ENCODE measurements around the gene KSR2. TPM values are rescaled to one million over a fixed set of nuclear protein-coding genes. Genes with fewer than 3 reads are reported as not detected.
"Not testable (repeated sequence)": the region's sequence is repeated elsewhere in the genome, so short reads cannot be mapped to it uniquely, and the experiment has no call there.

Gene KSR2
- total RNA-seq, 3 donors from 2014 or later, result 0.05 to 0.08 (median 0.05) TPM

- no peak for ATAC-seq
- no peaks in the 10 kb centered on the region for H3K4me1 Mint-ChIP-seq (ENCODE audit: low read depth)
- H3K27me3 Mint-ChIP-seq (ENCODE audit: low read depth), result peaks cover 3% of the 10 kb centered on the region
- H3K36me3 Mint-ChIP-seq (ENCODE audit: insufficient read depth), result no peaks in the 10 kb centered on the region
- no peak overlapping the region for H3K4me3 Mint-ChIP-seq
- no peak for DNase-seq
- H3K9me3 Mint-ChIP-seq, result no peaks in the 10 kb centered on the region
Measured at GRCh38 chr12:117821480-117822175, 147.2 kb downstream of the KSR2 start.

GRCh38 chr12:117820216-117820907 is 148.4 kb downstream of the KSR2 start:
- Mint-ChIP-seq H3K4me1 (ENCODE audit: low read depth) (no peaks in the 10 kb centered on the region), H3K36me3 (ENCODE audit: insufficient read depth) (no peaks in the 10 kb centered on the region), H3K27me3 (ENCODE audit: low read depth) (peaks cover 3% of the 10 kb centered on the region), H3K4me3 (no peak overlapping the region), H3K9me3 (no peaks in the 10 kb centered on the region)
- ATAC-seq (no peak), DNase-seq (no peak)

GRCh38 chr12:117819160-117819559 is 149.6 kb downstream of the KSR2 start:
- ATAC-seq, result no peak
- H3K4me3 Mint-ChIP-seq, result no peak overlapping the region
- DNase-seq, result no peak

GRCh38 chr12:117818400-117818799 is 150.4 kb downstream of the KSR2 start:
- no peaks in the 10 kb centered on the region for H3K4me1 Mint-ChIP-seq (ENCODE audit: low read depth)
- no peak overlapping the region for H3K4me3 Mint-ChIP-seq
- ATAC-seq (no peak), DNase-seq (no peak)
- no peaks in the 10 kb centered on the region for H3K36me3 Mint-ChIP-seq (ENCODE audit: insufficient read depth)
- H3K9me3 Mint-ChIP-seq, result no peaks in the 10 kb centered on the region
- H3K27me3 Mint-ChIP-seq (ENCODE audit: low read depth), result peaks cover 3% of the 10 kb centered on the region

More at GRCh38 chr12:117819160-117819559, 149.6 kb downstream of the KSR2 start:
- H3K27me3 Mint-ChIP-seq (ENCODE audit: low read depth), result peaks cover 3% of the 10 kb centered on the region
- H3K4me1 Mint-ChIP-seq (ENCODE audit: low read depth), result no peaks in the 10 kb centered on the region
- no peaks in the 10 kb centered on the region for H3K9me3 Mint-ChIP-seq
- no peaks in the 10 kb centered on the region for H3K36me3 Mint-ChIP-seq (ENCODE audit: insufficient read depth)

- ATAC-seq, result no peak
- no peaks in the 10 kb centered on the region for H3K36me3 Mint-ChIP-seq (ENCODE audit: insufficient read depth)
Measured at GRCh38 chr12:117809509-117809908, 159.3 kb downstream of the KSR2 start.

GRCh38 chr12:117807946-117808345 is 160.8 kb downstream of the KSR2 start:
- no peak for DNase-seq
- Mint-ChIP-seq H3K36me3 (ENCODE audit: insufficient read depth) (no peaks in the 10 kb centered on the region), H3K4me3 (no peak overlapping the region), H3K9me3 (no peaks in the 10 kb centered on the region), H3K4me1 (ENCODE audit: low read depth) (no peaks in the 10 kb centered on the region), H3K27me3 (ENCODE audit: low read depth) (peaks cover 10% of the 10 kb centered on the region)
- no peak for ATAC-seq

More at GRCh38 chr12:117809509-117809908, 159.3 kb downstream of the KSR2 start:
- no peaks in the 10 kb centered on the region for H3K4me1 Mint-ChIP-seq (ENCODE audit: low read depth)
- no peak for DNase-seq
- H3K27me3 Mint-ChIP-seq (ENCODE audit: low read depth), result peaks cover 10% of the 10 kb centered on the region
- no peak overlapping the region for H3K4me3 Mint-ChIP-seq
- no peaks in the 10 kb centered on the region for H3K9me3 Mint-ChIP-seq

GRCh38 chr12:117807355-117807754 is 161.4 kb downstream of the KSR2 start:
- Mint-ChIP-seq H3K9me3 (no peaks in the 10 kb centered on the region), H3K36me3 (ENCODE audit: insufficient read depth) (no peaks in the 10 kb centered on the region), H3K27me3 (ENCODE audit: low read depth) (peaks cover 10% of the 10 kb centered on the region), H3K4me1 (ENCODE audit: low read depth) (no peaks in the 10 kb centered on the region), H3K4me3 (no peak overlapping the region)
- ATAC-seq (no peak), DNase-seq (no peak)

GRCh38 chr12:117805865-117806264 is 162.9 kb downstream of the KSR2 start:
- ATAC-seq (no peak), DNase-seq (no peak)
- H3K4me1 Mint-ChIP-seq (ENCODE audit: low read depth), result no peaks in the 10 kb centered on the region
- H3K9me3 Mint-ChIP-seq, result no peaks in the 10 kb centered on the region
- H3K4me3 Mint-ChIP-seq, result no peak overlapping the region
- H3K27me3 Mint-ChIP-seq (ENCODE audit: low read depth), result peaks cover 12% of the 10 kb centered on the region
- H3K36me3 Mint-ChIP-seq (ENCODE audit: insufficient read depth), result no peaks in the 10 kb centered on the region

- no peaks in the 10 kb centered on the region for H3K4me1 Mint-ChIP-seq (ENCODE audit: low read depth)
- H3K36me3 Mint-ChIP-seq (ENCODE audit: insufficient read depth), result no peaks in the 10 kb centered on the region
- H3K27me3 Mint-ChIP-seq (ENCODE audit: low read depth), result peaks cover 4% of the 10 kb centered on the region
- no peak overlapping the region for H3K4me3 Mint-ChIP-seq
- DNase-seq (no peak), ATAC-seq (no peak)
- no peaks in the 10 kb centered on the region for H3K9me3 Mint-ChIP-seq
Measured at GRCh38 chr12:117803001-117803400, 165.8 kb downstream of the KSR2 start.

GRCh38 chr12:117800711-117801110 is 168.1 kb downstream of the KSR2 start:
- not testable (repeated sequence) for H3K4me1 Mint-ChIP-seq (ENCODE audit: low read depth); H3K27me3 Mint-ChIP-seq (ENCODE audit: low read depth); H3K4me3 Mint-ChIP-seq; H3K36me3 Mint-ChIP-seq (ENCODE audit: insufficient read depth); H3K9me3 Mint-ChIP-seq; DNase-seq; ATAC-seq

- Mint-ChIP-seq H3K9me3 (no peaks in the 10 kb centered on the region), H3K36me3 (ENCODE audit: insufficient read depth) (no peaks in the 10 kb centered on the region), H3K4me1 (ENCODE audit: low read depth) (no peaks in the 10 kb centered on the region), H3K27me3 (ENCODE audit: low read depth) (peaks cover 3% of the 10 kb centered on the region), H3K4me3 (no peak overlapping the region)
- ATAC-seq (no peak), DNase-seq (no peak)
Measured at GRCh38 chr12:117797202-117797601, 171.6 kb downstream of the KSR2 start.

- Mint-ChIP-seq H3K27me3 (ENCODE audit: low read depth) (peaks cover 2% of the 10 kb centered on the region), H3K4me3 (no peak overlapping the region), H3K36me3 (ENCODE audit: insufficient read depth) (no peaks in the 10 kb centered on the region), H3K9me3 (no peaks in the 10 kb centered on the region), H3K4me1 (ENCODE audit: low read depth) (no peaks in the 10 kb centered on the region)
- DNase-seq (no peak), ATAC-seq (no peak)
Measured at GRCh38 chr12:117792877-117793424, 175.8 kb downstream of the KSR2 start.

- no peaks in the 10 kb centered on the region for H3K4me1 Mint-ChIP-seq (ENCODE audit: low read depth)
- no peaks in the 10 kb centered on the region for H3K9me3 Mint-ChIP-seq
- ATAC-seq, result no peak
- no peak overlapping the region for H3K4me3 Mint-ChIP-seq
- H3K27me3 Mint-ChIP-seq (ENCODE audit: low read depth), result peaks cover 2% of the 10 kb centered on the region
- no peak for DNase-seq
- H3K36me3 Mint-ChIP-seq (ENCODE audit: insufficient read depth), result no peaks in the 10 kb centered on the region
Measured at GRCh38 chr12:117792471-117792870, 176.3 kb downstream of the KSR2 start.

- no peak overlapping the region for H3K4me3 Mint-ChIP-seq
- DNase-seq (no peak), ATAC-seq (no peak)
- no peaks in the 10 kb centered on the region for H3K36me3 Mint-ChIP-seq (ENCODE audit: insufficient read depth)
- H3K4me1 Mint-ChIP-seq (ENCODE audit: low read depth), result no peaks in the 10 kb centered on the region
- no peaks in the 10 kb centered on the region for H3K9me3 Mint-ChIP-seq
- peaks cover 2% of the 10 kb centered on the region for H3K27me3 Mint-ChIP-seq (ENCODE audit: low read depth)
Measured at GRCh38 chr12:117790948-117791347, 177.8 kb downstream of the KSR2 start.

GRCh38 chr12:117790198-117790597 is 178.6 kb downstream of the KSR2 start:
- H3K36me3 Mint-ChIP-seq (ENCODE audit: insufficient read depth), result no peaks in the 10 kb centered on the region
- H3K4me1 Mint-ChIP-seq (ENCODE audit: low read depth), result no peaks in the 10 kb centered on the region
- DNase-seq, result no peak
- H3K4me3 Mint-ChIP-seq, result no peak overlapping the region
- no peak for ATAC-seq
- peaks cover 2% of the 10 kb centered on the region for H3K27me3 Mint-ChIP-seq (ENCODE audit: low read depth)
- no peaks in the 10 kb centered on the region for H3K9me3 Mint-ChIP-seq
